ENCODE data around the gene GYPA.
"Not testable (repeated sequence)": the region's sequence is repeated elsewhere in the genome, so short reads cannot be mapped to it uniquely, and the experiment has no call there.

GYPA gene

GRCh38 chr4:144128709-144129320 lies 11.7 kb downstream of the GYPA start:
- DNase-seq, result not testable (repeated sequence)

- DNase-seq, result not testable (repeated sequence)
Observed at GRCh38 chr4:144125109-144125508, 15.4 kb downstream of the GYPA start.

GRCh38 chr4:144123982-144124635 lies 16.4 kb downstream of the GYPA start:
- DNase-seq, result not testable (repeated sequence)

- not testable (repeated sequence) for DNase-seq
Observed at GRCh38 chr4:144123269-144123668, 17.2 kb downstream of the GYPA start.

GRCh38 chr4:144119752-144120151 lies 20.8 kb downstream of the GYPA start:
- DNase-seq, result not testable (repeated sequence)

- DNase-seq, result no peak
Observed at GRCh38 chr4:144115519-144115918, 25.0 kb downstream of the GYPA start.

- DNase-seq, result no peak
Observed at GRCh38 chr4:144113546-144113945, 27.0 kb downstream of the GYPA start.

- no peak for DNase-seq
Observed at GRCh38 chr4:144104509-144105130, 35.9 kb downstream of the GYPA start.

- DNase-seq, result not testable (repeated sequence)
Observed at GRCh38 chr4:144097776-144098175, 42.7 kb downstream of the GYPA start.

- DNase-seq, result not testable (repeated sequence)
Observed at GRCh38 chr4:144093995-144094394, 46.5 kb downstream of the GYPA start.

GRCh38 chr4:144091181-144091580 lies 49.3 kb downstream of the GYPA start:
- not testable (repeated sequence) for DNase-seq

- DNase-seq, result no peak
Observed at GRCh38 chr4:144090744-144091143, 49.8 kb downstream of the GYPA start.

- DNase-seq, result not testable (repeated sequence)
Observed at GRCh38 chr4:144082053-144082452, 58.5 kb downstream of the GYPA start.

GRCh38 chr4:144080135-144080534 lies 60.4 kb downstream of the GYPA start:
- not testable (repeated sequence) for DNase-seq

- not testable (repeated sequence) for DNase-seq
Observed at GRCh38 chr4:144078746-144079145, 61.8 kb downstream of the GYPA start.

- not testable (repeated sequence) for DNase-seq
Observed at GRCh38 chr4:144061556-144061955, 79.0 kb downstream of the GYPA start.

- DNase-seq, result not testable (repeated sequence)
Observed at GRCh38 chr4:144060234-144060859, 80.2 kb downstream of the GYPA start.

Measured in stimulated activated CD8-positive, alpha-beta memory T cell treated with anti-CD3 and anti-CD28 coated beads, Interleukin-4, amount 100 ng/mL, for 48 hours (primary cell).